Muscle layer of duodenum (tissue), 2 donors: ENCODE data around the gene PIK3C2G.
"Not testable (repeated sequence)": the region's sequence is repeated elsewhere in the genome, so short reads cannot be mapped to it uniquely, and the experiment has no call there.

Experiments
- H3K27ac ChIP-seq: one replicate; pipeline ENCODE4 v1.7.0; 2013; ENCODE audit warnings: mild to moderate bottlenecking, low read length
- H3K27me3 ChIP-seq: one replicate; pipeline ENCODE4 v1.7.0; 2013; ENCODE audit warnings: low read depth, mild to moderate bottlenecking, control low read depth, low read length
- H3K36me3 ChIP-seq, 2 donors: one replicate each; pipeline ENCODE4 v1.7.0; 2013; ENCODE audit warnings: low read length in 2 of 2, control low read depth in 1 of 2, mild to moderate bottlenecking in 1 of 2; ENCODE audit not compliant: insufficient read depth in 2 of 2, control insufficient read depth in 1 of 2
- H3K4me1 ChIP-seq, 2 donors: one replicate each; pipeline ENCODE4 v1.7.0; 2013; ENCODE audit warnings: low read length in 2 of 2, mild to moderate bottlenecking in 2 of 2, control low read depth in 1 of 2, moderate library complexity in 1 of 2; ENCODE audit not compliant: insufficient read depth in 2 of 2, control insufficient read depth in 1 of 2
- H3K4me3 ChIP-seq, 2 donors: one replicate each; pipeline ENCODE4 v1.7.0; 2013; ENCODE audit warnings: low read length in 2 of 2, low read depth in 1 of 2, mild to moderate bottlenecking in 1 of 2
- H3K9me3 ChIP-seq, 2 donors: one replicate each; pipeline ENCODE4 v1.7.0; 2013; ENCODE audit warnings: low read length in 2 of 2, control low read depth in 1 of 2, mild to moderate bottlenecking in 1 of 2; ENCODE audit not compliant: control insufficient read depth in 1 of 2
- donor health status: healthy.

PIK3C2G gene

GRCh38 chr12:18690653-18691052 is 429.3 kb downstream of the PIK3C2G start:
- Histone ChIP-seq H3K4me3 (no peak overlapping the region), H3K36me3 (no peaks in the 10 kb centered on the region), H3K27me3 (no peaks in the 10 kb centered on the region), H3K9me3 (no peaks in the 10 kb centered on the region), H3K4me1 (no peaks in the 10 kb centered on the region), H3K27ac (no peak overlapping the region)

DNA sequence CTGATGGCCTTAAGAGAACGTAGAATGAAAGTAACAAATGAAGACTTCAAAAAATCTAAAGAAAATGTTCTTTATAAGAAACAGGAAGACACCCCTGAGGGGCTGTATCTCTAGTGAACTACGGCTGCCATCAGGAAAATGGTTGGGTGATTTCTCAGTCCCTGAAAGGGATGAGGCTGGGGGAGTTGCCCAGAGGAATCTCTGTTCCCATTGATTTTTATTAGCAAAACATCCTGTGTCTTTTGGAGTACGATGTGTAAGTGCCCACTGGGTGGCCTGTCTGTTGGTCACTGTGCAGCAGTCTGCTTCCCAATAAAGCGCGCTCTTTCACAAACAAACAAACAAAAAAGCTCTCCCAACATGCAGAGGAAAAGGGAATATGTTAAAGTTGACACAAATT is 432.7 kb downstream of the PIK3C2G start:
- H3K9me3 ChIP-seq, H3K4me1 ChIP-seq, H3K27ac ChIP-seq, H3K27me3 ChIP-seq, H3K4me3 ChIP-seq, H3K36me3 ChIP-seq: not testable (repeated sequence)

DNA sequence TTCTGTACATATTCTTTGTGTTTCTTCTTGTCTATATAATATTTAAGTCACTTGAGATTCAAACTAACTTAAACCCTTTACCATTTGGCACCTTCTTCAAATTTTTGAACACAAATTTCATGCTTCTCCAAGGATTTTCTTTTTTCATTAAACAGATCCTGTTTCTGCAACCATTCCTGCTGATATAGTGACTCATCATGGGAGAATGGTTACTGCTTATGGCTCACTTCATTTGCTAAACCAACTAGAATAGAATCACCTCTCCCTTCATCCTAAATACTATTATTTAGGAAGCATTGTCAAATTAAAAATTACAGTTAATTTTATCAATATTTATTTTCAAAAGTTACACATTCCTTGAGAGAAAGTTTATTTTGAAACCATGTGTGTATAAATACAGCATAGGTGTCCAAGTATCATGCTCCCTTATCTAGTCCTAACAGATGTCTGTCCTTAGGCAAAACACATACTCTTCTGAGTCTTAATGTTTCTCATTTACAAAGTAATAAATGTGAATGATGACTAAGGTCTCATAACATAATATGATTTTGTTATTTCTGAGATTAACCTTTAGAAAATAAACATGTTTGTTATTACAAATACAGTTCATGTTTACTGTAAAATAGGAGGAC is 435.8 kb downstream of the PIK3C2G start:
- no peak overlapping the region for H3K27ac ChIP-seq
- no peaks in the 10 kb centered on the region for H3K36me3 ChIP-seq
- no peaks in the 10 kb centered on the region for H3K9me3 ChIP-seq
- H3K4me3 ChIP-seq: no peak overlapping the region
- H3K27me3 ChIP-seq: no peaks in the 10 kb centered on the region
- no peaks in the 10 kb centered on the region for H3K4me1 ChIP-seq
